Liver (tissue), 9 donors: ENCODE measurements around the gene CLDN20. TPM values are rescaled to one million over a fixed set of nuclear protein-coding genes. Genes with fewer than 3 reads are reported as not detected.

Experiments
- DNase-seq: peaks from one replicate; pipeline ENCODE4 v3.0.0-alpha.2; 2017; ENCODE audit warnings: low spot score
- H3K27ac ChIP-seq, 2 donors: one replicate each; pipeline ENCODE4 v1.7.0; 2013; ENCODE audit warnings: inconsistent platforms in 2 of 2, low read length in 2 of 2, control low read depth in 1 of 2, low read depth in 1 of 2, mild to moderate bottlenecking in 1 of 2
- H3K27me3 ChIP-seq, 4 donors: one replicate each; pipeline versions ENCODE4 v1.6.1 to v1.7.0; 2013; ENCODE audit warnings: low read length in 3 of 4, inconsistent platforms in 1 of 4, mild to moderate bottlenecking in 1 of 4, moderate library complexity in 1 of 4; ENCODE audit not compliant: control insufficient read depth in 4 of 4, insufficient read depth in 4 of 4
- H3K36me3 ChIP-seq, 4 donors: one replicate each; pipeline versions ENCODE4 v1.6.1 to v1.7.0; 2013; ENCODE audit warnings: low read length in 3 of 4, mild to moderate bottlenecking in 3 of 4, low read depth in 1 of 4, moderate library complexity in 1 of 4; ENCODE audit not compliant: control insufficient read depth in 4 of 4, insufficient read depth in 3 of 4
- H3K4me1 ChIP-seq, 4 donors: one replicate each; pipeline versions ENCODE4 v1.6.1 to v1.7.0; 2013; ENCODE audit warnings: low read length in 3 of 4, mild to moderate bottlenecking in 3 of 4, moderate library complexity in 1 of 4; ENCODE audit not compliant: control insufficient read depth in 4 of 4, insufficient read depth in 4 of 4
- H3K4me3 ChIP-seq, 3 donors: one replicate each; pipeline versions ENCODE4 v1.6.1 to v1.7.0; 2013; ENCODE audit warnings: low read length in 3 of 3, control low read depth in 1 of 3, low read depth in 1 of 3, mild to moderate bottlenecking in 1 of 3
- H3K9ac ChIP-seq, 2 donors: one replicate each; pipeline ENCODE4 v1.7.0; 2013; ENCODE audit warnings: low read length in 2 of 2, mild to moderate bottlenecking in 2 of 2, moderate library complexity in 2 of 2, control low read depth in 1 of 2, low read depth in 1 of 2
- H3K9me3 ChIP-seq, 4 donors: one replicate each; pipeline versions ENCODE4 v1.6.1 to v1.7.0; 2013; ENCODE audit warnings: low read length in 3 of 4; ENCODE audit not compliant: control insufficient read depth in 4 of 4
- FOXA1 ChIP-seq: IDR thresholded peaks from 2 replicates; pipeline ENCODE4 v1.6.1; 2016; ENCODE audit warnings: antibody characterized with exemption
- FOXA2 ChIP-seq: IDR thresholded peaks from 2 replicates; pipeline ENCODE4 v1.6.1; 2016; ENCODE audit warnings: antibody characterized with exemption
- GABPA ChIP-seq, 2 donors: IDR thresholded peaks in 1 of 2; conservative IDR thresholded peaks in 1 of 2; 2 replicates each; pipeline ENCODE4 v1.6.1; 2016; ENCODE audit warnings: antibody characterized with exemption in 2 of 2, mild to moderate bottlenecking in 1 of 2, moderate library complexity in 1 of 2
- HNF4A ChIP-seq, 2 donors: conservative IDR thresholded peaks; 2 replicates each; pipeline ENCODE4 v1.6.1; 2016; ENCODE audit warnings: antibody characterized with exemption in 2 of 2, mild to moderate bottlenecking in 2 of 2
- NR2F2 ChIP-seq: IDR thresholded peaks from 2 replicates; pipeline ENCODE4 v1.6.1; 2016; ENCODE audit warnings: antibody characterized with exemption
- RAD21 ChIP-seq, 2 donors: IDR thresholded peaks; 2 replicates each; pipeline ENCODE4 v1.6.1; 2016; ENCODE audit warnings: antibody characterized with exemption in 2 of 2, mild to moderate bottlenecking in 2 of 2
- RXRA ChIP-seq, 2 donors: IDR thresholded peaks; 2 replicates each; pipeline ENCODE4 v1.6.1; 2017 to 2018; ENCODE audit warnings: antibody characterized with exemption in 2 of 2, mild to moderate bottlenecking in 1 of 2
- SP1 ChIP-seq: IDR thresholded peaks from 2 replicates; pipeline ENCODE4 v1.6.1; 2018; ENCODE audit warnings: antibody characterized with exemption, mild to moderate bottlenecking
- TAF1 ChIP-seq: conservative IDR thresholded peaks from 2 replicates; pipeline ENCODE4 v1.6.1; 2016; ENCODE audit warnings: antibody characterized with exemption, mild to moderate bottlenecking
- WGBS: extraction: QIAGEN DNeasy Blood & Tissue Kit; methylation state at CpG from one replicate; pipeline ENCODE4 v1.1.7; 2013; 5-methylcytosine and 5-hydroxymethylcytosine counted together
- polyA plus RNA-seq, 2 donors: library from polyadenylated mRNA; stranded (reverse) in 1 of 2; unstranded in 1 of 2; fragments of 200-250 nt in 1 of 2; fragments of >200 nt in 1 of 2; fragmentation: Nextera tagmentation in 1 of 2; extraction: Ambion mirVana in 1 of 2; gene quantifications; one replicate each; pipeline versions ENCODE4 v1.2.1 to v1.2.3, GENCODE V29; 2013 to 2015
- total RNA-seq, 2 donors: library from RNA; depleted of rRNA; stranded (reverse); fragments of >200 nt; gene quantifications; one replicate each; pipeline ENCODE4 v1.2.3, GENCODE V29; 2014
- TF ChIP-seq, protein P1 (sequence below): IDR thresholded peaks from 2 replicates; pipeline ENCODE4 v1.6.1; 2016; ENCODE audit warnings: antibody characterized with exemption, mild to moderate bottlenecking
- TF ChIP-seq, protein P2 (sequence below): IDR thresholded peaks from 2 replicates; pipeline ENCODE4 v1.6.1; 2016; ENCODE audit warnings: antibody characterized with exemption
- TF ChIP-seq, protein P3 (sequence below): IDR thresholded peaks from 2 replicates; pipeline ENCODE4 v1.6.1; 2016; ENCODE audit warnings: antibody characterized with exemption
- TF ChIP-seq, protein P4 (sequence below): IDR thresholded peaks from 2 replicates; pipeline ENCODE4 v1.6.1; 2016; ENCODE audit warnings: antibody characterized with exemption
- donor health status: healthy.
- donor health status: healthy.
- donor health status: healthy.
- donor health status: healthy.
- donor health status: healthy.

CLDN20 gene
- total and polyA plus RNA-seq, 4 donors, result 0.26 TPM; not detected in 3

DNA sequence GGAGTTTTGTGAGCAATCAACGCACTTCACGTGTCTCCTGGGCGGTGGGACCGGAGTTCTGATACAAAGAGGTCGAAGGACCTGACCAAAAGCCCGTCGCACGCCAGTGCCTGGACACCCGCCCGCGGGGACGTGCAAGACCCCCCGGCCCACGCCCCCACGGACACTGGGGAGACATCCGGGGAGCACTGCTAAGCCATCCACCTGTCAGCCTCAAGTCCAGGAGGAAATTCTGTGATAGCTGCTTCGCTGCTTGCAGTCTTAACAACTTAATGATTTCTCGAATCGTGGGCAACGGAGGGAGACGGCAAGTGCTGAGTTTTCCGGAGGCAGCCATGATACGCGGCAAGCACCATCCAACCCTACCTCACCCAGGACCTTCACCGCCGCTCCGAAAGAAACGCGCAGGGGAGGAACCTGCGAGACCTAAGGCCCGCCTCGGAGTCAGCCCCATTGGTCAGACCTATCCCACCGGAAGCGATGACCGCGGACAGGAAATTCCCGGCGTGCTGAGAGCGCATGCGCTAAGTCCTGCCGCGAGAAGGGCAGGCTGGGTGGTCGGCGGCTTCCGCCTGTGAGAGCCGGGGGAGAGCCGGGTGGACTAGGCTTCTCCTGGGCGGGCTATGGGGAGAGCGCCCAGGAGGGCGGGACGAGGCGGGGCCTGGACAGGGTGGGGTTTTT is 50.4 kb downstream of the CLDN20 start, which contains the start of gene TFB1M (continued):
- peak in 1 of 2 donors; percentile 30 for TF ChIP-seq RXRA (IDR thresholded peaks at IDR 0.05)
- TF ChIP-seq FOXA1, result no peak

- Histone ChIP-seq H3K4me1 (peaks cover 0 to 14% (median 9%) of the 10 kb centered on the region in 4 donors), H3K36me3 (peaks cover 0 to 9% (median 0%) of the 10 kb centered on the region in 4 donors), H3K9ac (peak overlapping the region; percentile 52 to 92), H3K27ac (peak overlapping the region; percentile 93 to 96), H3K4me3 (peak overlapping the region; percentile 77 to 97 (median 95)), H3K9me3 (no peaks in the 10 kb centered on the region), H3K27me3 (no peaks in the 10 kb centered on the region)
- no peak for DNase-seq
- peak; percentile 55 for TF ChIP-seq FOXA1
- no peak for TF ChIP-seq RAD21 (IDR thresholded peaks at IDR 0.05)
- TF ChIP-seq, protein P1, sequence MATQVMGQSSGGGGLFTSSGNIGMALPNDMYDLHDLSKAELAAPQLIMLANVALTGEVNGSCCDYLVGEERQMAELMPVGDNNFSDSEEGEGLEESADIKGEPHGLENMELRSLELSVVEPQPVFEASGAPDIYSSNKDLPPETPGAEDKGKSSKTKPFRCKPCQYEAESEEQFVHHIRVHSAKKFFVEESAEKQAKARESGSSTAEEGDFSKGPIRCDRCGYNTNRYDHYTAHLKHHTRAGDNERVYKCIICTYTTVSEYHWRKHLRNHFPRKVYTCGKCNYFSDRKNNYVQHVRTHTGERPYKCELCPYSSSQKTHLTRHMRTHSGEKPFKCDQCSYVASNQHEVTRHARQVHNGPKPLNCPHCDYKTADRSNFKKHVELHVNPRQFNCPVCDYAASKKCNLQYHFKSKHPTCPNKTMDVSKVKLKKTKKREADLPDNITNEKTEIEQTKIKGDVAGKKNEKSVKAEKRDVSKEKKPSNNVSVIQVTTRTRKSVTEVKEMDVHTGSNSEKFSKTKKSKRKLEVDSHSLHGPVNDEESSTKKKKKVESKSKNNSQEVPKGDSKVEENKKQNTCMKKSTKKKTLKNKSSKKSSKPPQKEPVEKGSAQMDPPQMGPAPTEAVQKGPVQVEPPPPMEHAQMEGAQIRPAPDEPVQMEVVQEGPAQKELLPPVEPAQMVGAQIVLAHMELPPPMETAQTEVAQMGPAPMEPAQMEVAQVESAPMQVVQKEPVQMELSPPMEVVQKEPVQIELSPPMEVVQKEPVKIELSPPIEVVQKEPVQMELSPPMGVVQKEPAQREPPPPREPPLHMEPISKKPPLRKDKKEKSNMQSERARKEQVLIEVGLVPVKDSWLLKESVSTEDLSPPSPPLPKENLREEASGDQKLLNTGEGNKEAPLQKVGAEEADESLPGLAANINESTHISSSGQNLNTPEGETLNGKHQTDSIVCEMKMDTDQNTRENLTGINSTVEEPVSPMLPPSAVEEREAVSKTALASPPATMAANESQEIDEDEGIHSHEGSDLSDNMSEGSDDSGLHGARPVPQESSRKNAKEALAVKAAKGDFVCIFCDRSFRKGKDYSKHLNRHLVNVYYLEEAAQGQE, result peak; percentile 31
- TF ChIP-seq, protein P2, sequence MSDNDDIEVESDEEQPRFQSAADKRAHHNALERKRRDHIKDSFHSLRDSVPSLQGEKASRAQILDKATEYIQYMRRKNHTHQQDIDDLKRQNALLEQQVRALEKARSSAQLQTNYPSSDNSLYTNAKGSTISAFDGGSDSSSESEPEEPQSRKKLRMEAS, result peak; percentile 75
- peak; percentile 30 for TF ChIP-seq SP1
- TF ChIP-seq GABPA (IDR thresholded peaks at IDR 0.05 in 1 of 2, conservative IDR thresholded peaks at IDR 0.05 in 1 of 2), result peak; percentile 38 to 72
- TF ChIP-seq NR2F2, result peak; percentile 8
- peak in 1 of 2 donors; percentile 57 for TF ChIP-seq RXRA (IDR thresholded peaks at IDR 0.05)
- TF ChIP-seq HNF4A (conservative IDR thresholded peaks at IDR 0.05), result peak; percentile 57 to 76
- no peak for TF ChIP-seq FOXA2
- TF ChIP-seq, protein P3, sequence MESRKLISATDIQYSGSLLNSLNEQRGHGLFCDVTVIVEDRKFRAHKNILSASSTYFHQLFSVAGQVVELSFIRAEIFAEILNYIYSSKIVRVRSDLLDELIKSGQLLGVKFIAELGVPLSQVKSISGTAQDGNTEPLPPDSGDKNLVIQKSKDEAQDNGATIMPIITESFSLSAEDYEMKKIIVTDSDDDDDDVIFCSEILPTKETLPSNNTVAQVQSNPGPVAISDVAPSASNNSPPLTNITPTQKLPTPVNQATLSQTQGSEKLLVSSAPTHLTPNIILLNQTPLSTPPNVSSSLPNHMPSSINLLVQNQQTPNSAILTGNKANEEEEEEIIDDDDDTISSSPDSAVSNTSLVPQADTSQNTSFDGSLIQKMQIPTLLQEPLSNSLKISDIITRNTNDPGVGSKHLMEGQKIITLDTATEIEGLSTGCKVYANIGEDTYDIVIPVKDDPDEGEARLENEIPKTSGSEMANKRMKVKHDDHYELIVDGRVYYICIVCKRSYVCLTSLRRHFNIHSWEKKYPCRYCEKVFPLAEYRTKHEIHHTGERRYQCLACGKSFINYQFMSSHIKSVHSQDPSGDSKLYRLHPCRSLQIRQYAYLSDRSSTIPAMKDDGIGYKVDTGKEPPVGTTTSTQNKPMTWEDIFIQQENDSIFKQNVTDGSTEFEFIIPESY, result no peak
- TF ChIP-seq, protein P4, sequence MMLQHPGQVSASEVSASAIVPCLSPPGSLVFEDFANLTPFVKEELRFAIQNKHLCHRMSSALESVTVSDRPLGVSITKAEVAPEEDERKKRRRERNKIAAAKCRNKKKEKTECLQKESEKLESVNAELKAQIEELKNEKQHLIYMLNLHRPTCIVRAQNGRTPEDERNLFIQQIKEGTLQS, result peak; percentile 46
- TF ChIP-seq TAF1, result peak; percentile 66
- under 1% methylated on average over 20 of the region's 20 CpGs for WGBS
These were observed 51.1 kb downstream of the CLDN20 start for GRCh38 chr6:155314773-155315515.
